ENCODE results near the gene SETD3.
"Not testable (repeated sequence)": the region's sequence is repeated elsewhere in the genome, so short reads cannot be mapped to it uniquely, and the experiment has no call there.

SETD3 gene

GRCh38 chr14:99354166-99354875 lies 126.3 kb downstream of the SETD3 start:
- TF ChIP-seq PAX5 (IDR thresholded peaks at IDR 0.05; ENCODE audit: insufficient read depth, low read length, severe bottlenecking): no peak
- no peak for TF ChIP-seq SPI1 (IDR thresholded peaks at IDR 0.05; ENCODE audit: low read depth, low read length)
- no peak for TF ChIP-seq POLR2AphosphoS5 (IDR thresholded peaks at IDR 0.05; ENCODE audit: low read depth, low read length)
- TF ChIP-seq TAF1 (IDR thresholded peaks at IDR 0.05; ENCODE audit: low read depth, low read length): no peak
- TF ChIP-seq POU2F2 (IDR thresholded peaks at IDR 0.05; ENCODE audit: low read depth, low read length): no peak
- no peak for TF ChIP-seq POLR2A (IDR thresholded peaks at IDR 0.05; ENCODE audit: low read depth, low read length)
- DNase-seq (ENCODE audit: insufficient read length, low spot score) (no peak), FAIRE-seq (no peak)

GRCh38 chr14:99352688-99353280 lies 127.9 kb downstream of the SETD3 start:
- TF ChIP-seq SPI1 (IDR thresholded peaks at IDR 0.05; ENCODE audit: low read depth, low read length) (no peak), POLR2AphosphoS5 (IDR thresholded peaks at IDR 0.05; ENCODE audit: low read depth, low read length) (no peak), POLR2A (IDR thresholded peaks at IDR 0.05; ENCODE audit: low read depth, low read length) (no peak), PAX5 (IDR thresholded peaks at IDR 0.05; ENCODE audit: insufficient read depth, low read length, severe bottlenecking) (no peak), TAF1 (IDR thresholded peaks at IDR 0.05; ENCODE audit: low read depth, low read length) (no peak), POU2F2 (IDR thresholded peaks at IDR 0.05; ENCODE audit: low read depth, low read length) (no peak)
- FAIRE-seq (no peak), DNase-seq (ENCODE audit: insufficient read length, low spot score) (no peak)

- FAIRE-seq (no peak), DNase-seq (ENCODE audit: insufficient read length, low spot score) (no peak)
- TF ChIP-seq POU2F2 (IDR thresholded peaks at IDR 0.05; ENCODE audit: low read depth, low read length) (no peak), TAF1 (IDR thresholded peaks at IDR 0.05; ENCODE audit: low read depth, low read length) (no peak), POLR2A (IDR thresholded peaks at IDR 0.05; ENCODE audit: low read depth, low read length) (no peak), POLR2AphosphoS5 (IDR thresholded peaks at IDR 0.05; ENCODE audit: low read depth, low read length) (no peak), PAX5 (IDR thresholded peaks at IDR 0.05; ENCODE audit: insufficient read depth, low read length, severe bottlenecking) (no peak), SPI1 (IDR thresholded peaks at IDR 0.05; ENCODE audit: low read depth, low read length) (no peak)
Measured at GRCh38 chr14:99351166-99352007, 129.3 kb downstream of the SETD3 start.

- TF ChIP-seq TAF1 (IDR thresholded peaks at IDR 0.05; ENCODE audit: low read depth, low read length): no peak
- no peak for TF ChIP-seq PAX5 (IDR thresholded peaks at IDR 0.05; ENCODE audit: insufficient read depth, low read length, severe bottlenecking)
- TF ChIP-seq POLR2AphosphoS5 (IDR thresholded peaks at IDR 0.05; ENCODE audit: low read depth, low read length): no peak
- no peak for TF ChIP-seq POLR2A (IDR thresholded peaks at IDR 0.05; ENCODE audit: low read depth, low read length)
- no peak for TF ChIP-seq SPI1 (IDR thresholded peaks at IDR 0.05; ENCODE audit: low read depth, low read length)
- no peak for TF ChIP-seq POU2F2 (IDR thresholded peaks at IDR 0.05; ENCODE audit: low read depth, low read length)
- DNase-seq (ENCODE audit: insufficient read length, low spot score) (no peak), FAIRE-seq (no peak)
Measured at GRCh38 chr14:99350751-99351150, 129.9 kb downstream of the SETD3 start.

- TF ChIP-seq PAX5 (IDR thresholded peaks at IDR 0.05; ENCODE audit: insufficient read depth, low read length, severe bottlenecking): no peak
- TF ChIP-seq TAF1 (IDR thresholded peaks at IDR 0.05; ENCODE audit: low read depth, low read length): no peak
- no peak for TF ChIP-seq POLR2A (IDR thresholded peaks at IDR 0.05; ENCODE audit: low read depth, low read length)
- no peak for TF ChIP-seq POLR2AphosphoS5 (IDR thresholded peaks at IDR 0.05; ENCODE audit: low read depth, low read length)
- TF ChIP-seq SPI1 (IDR thresholded peaks at IDR 0.05; ENCODE audit: low read depth, low read length): no peak
- TF ChIP-seq POU2F2 (IDR thresholded peaks at IDR 0.05; ENCODE audit: low read depth, low read length): no peak
- DNase-seq (ENCODE audit: insufficient read length, low spot score): no peak
- FAIRE-seq: no peak
Measured at GRCh38 chr14:99349721-99350495, 130.8 kb downstream of the SETD3 start.

GRCh38 chr14:99348816-99349614 lies 131.6 kb downstream of the SETD3 start:
- DNase-seq (ENCODE audit: insufficient read length, low spot score): no peak
- FAIRE-seq: no peak
- TF ChIP-seq POU2F2 (IDR thresholded peaks at IDR 0.05; ENCODE audit: low read depth, low read length): no peak
- TF ChIP-seq POLR2A (IDR thresholded peaks at IDR 0.05; ENCODE audit: low read depth, low read length): no peak
- no peak for TF ChIP-seq TAF1 (IDR thresholded peaks at IDR 0.05; ENCODE audit: low read depth, low read length)
- TF ChIP-seq POLR2AphosphoS5 (IDR thresholded peaks at IDR 0.05; ENCODE audit: low read depth, low read length): no peak
- TF ChIP-seq PAX5 (IDR thresholded peaks at IDR 0.05; ENCODE audit: insufficient read depth, low read length, severe bottlenecking): no peak
- TF ChIP-seq SPI1 (IDR thresholded peaks at IDR 0.05; ENCODE audit: low read depth, low read length): no peak

- not testable (repeated sequence) for DNase-seq (ENCODE audit: insufficient read length, low spot score); FAIRE-seq
Measured at GRCh38 chr14:99348231-99348630, 132.4 kb downstream of the SETD3 start.
